CD4-positive, alpha-beta T cell treated with Interleukin-2 at 100 ng/mL for 4 hours (primary cell): Measurements from ENCODE around the gene GPR155.
"Not testable (repeated sequence)": the region's sequence is repeated elsewhere in the genome, so short reads cannot be mapped to it uniquely, and the experiment has no call there.

Experiments
- DNase-seq: peaks from one replicate; pipeline ENCODE4 v3.0.0-alpha.2; 2020; ENCODE audit warnings: low spot score

GPR155 gene

DNA sequence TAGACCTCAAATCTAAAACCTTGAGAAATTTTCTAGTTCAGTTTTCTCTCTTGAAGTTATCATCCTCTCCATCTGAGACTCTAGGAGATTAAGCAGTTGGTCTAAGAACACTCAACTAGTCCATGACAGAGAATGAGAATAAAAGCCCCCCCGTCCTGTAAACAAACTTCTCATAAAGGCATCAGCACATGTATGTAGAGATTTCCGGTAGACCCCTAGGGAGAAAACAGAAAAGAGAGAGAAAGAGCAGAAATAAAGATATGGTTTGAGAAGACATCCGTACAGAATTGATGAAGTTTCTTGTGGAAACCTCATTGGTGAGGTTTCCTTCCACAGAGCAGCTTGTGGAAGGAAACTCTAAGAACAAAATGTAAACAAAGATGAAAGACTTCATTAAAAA lies 3.2 kb upstream of the GPR155 start:
- DNase-seq = peak; percentile 16

DNA sequence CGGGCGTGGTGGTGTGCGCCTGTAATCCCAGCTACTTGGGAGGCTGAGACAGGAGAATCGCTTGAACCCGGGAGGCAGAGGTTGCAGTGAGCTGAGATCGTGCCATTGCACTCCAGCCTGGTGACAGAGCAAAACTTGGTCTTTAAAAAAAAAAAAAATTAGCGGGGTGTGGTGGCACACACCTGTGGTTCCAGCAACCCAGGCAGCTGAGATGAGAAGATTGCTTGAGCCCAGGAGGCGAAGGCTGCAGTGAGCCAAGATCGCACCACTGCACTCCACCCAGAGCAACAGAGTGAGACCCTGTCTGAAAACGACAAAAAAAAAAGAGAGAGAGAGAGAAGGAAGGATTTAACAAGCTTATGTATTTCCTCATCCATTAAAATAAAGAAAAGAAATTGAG lies 2.7 kb upstream of the GPR155 start:
- peak; percentile 52 for DNase-seq

DNA sequence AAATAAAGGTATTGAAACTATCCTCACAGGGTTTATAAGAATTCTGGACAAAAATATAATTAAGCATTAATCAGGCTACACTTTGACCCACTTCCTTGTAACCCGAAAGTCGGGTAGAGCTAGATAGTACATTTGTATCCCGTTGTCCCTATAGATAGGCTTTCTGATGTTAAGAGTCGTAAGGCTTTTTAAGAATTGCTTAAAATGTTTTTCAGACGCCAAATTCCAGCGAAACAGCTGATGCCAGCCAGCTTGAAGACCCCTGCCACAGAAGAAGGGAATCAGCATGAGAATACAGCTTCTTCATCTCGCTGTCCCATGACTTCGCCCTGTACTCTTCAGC lies 962 bp upstream of the GPR155 start:
- DNase-seq = no peak

DNA sequence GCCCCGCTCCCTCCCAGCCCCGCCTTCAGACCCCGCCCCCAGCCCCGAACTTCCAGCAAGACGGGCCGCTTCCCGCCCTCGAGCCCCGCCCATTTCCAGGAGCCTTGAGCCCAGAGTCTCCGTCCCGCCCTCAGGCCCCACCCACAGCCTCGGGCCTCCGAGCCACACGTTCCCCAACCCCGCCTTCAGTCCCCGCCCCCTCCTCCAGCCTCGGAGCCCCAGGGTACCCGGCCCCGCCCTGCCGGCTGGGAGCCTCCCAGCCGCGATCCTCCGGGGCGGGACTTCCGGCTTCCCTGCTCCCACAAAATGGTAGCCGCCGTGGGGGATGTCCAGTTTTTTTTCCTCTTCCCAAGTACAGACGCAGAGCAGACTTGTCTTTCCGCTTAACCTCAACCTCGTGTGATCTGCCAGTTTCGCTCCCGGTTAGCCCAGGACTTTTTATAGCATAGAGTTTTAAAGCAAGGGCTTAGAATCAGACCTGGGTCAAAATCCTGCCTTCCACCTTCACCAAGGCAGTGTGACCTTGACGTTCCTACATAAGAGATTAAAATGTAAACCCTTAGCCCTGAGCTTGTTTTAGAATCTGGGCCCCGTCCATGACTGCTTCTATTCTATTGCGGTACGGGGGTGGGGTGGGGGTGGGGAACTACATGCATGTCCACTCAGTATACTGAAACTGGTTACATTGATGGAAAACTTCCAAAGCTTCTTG lies 435 bp upstream of the GPR155 start:
- DNase-seq = peak; percentile 98

DNA sequence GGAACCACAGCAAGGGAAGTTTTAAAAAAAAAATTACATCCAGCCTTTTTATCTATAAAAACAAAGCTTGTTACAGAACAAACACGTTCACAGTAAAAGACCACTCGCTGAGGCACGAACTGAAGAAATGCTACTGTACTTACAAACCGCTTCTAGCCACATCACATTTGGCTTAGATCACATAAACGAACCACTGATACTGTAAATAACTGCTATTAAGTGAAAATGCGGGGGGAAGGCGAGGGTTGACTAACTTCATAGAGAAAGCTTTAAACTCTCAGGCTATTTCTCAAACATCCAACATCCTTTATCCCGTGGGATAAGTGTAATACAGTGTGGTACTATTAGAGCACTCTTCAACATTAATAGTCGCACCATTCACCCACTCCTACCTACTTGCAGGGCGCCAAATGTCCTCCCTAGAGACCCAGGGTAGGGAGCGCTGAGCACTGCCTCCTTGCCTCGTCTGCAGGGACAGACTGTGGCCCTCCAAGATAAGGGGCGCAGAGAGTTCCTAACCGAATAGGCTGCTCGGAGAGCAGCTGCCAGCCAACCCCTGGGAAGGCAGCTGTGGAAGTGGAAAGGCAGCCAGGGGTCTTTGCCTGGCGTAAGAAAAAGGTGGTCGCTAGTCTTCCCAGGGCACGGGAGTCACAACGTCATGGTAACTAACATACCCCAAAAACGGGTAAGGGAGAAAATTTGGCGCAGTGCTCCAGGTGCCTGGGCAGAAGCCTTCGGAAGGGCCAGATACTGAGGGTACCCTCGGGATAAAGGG lies 854 bp downstream of the GPR155 start:
- peak; percentile 15 for DNase-seq

DNA sequence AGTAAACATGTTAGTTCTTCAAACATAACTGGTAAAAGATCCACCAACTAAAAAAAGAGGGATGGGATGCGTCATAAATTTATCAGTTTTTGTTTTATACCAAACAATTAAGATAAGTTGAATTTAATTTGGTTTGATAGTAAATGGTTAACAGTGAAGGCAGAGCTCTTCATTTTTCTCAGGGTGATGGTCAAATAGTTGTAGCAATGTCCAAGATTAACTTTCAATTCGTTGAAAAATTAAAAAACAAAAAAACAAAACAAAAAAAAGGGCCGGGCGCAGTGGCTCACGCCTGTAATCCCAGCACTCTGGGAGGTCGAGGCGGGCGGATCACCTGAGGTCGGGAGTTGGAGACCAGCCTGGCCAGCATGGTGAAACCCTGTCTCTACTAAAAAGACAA lies 1.8 kb downstream of the GPR155 start:
- DNase-seq = not testable (repeated sequence)

DNA sequence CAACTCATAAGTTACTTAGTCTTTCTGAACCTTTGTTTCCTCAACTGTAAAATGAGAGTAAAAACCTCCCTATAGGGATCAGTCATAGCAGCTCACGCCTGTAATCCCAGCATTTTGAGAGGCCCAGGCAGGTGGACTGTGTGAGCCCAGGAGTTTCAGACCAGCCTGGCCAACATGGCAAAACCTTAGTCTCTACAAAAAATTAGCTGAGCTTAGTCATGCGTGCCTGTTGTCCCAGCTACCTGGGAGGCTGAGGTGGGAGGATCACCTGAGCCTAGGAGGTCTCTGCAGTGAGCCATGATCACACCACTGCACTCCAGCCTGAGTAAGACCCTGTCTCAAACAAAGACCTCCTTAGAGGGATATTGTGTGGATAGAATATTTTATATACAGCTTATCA lies 2.3 kb downstream of the GPR155 start:
- DNase-seq = no peak

DNA sequence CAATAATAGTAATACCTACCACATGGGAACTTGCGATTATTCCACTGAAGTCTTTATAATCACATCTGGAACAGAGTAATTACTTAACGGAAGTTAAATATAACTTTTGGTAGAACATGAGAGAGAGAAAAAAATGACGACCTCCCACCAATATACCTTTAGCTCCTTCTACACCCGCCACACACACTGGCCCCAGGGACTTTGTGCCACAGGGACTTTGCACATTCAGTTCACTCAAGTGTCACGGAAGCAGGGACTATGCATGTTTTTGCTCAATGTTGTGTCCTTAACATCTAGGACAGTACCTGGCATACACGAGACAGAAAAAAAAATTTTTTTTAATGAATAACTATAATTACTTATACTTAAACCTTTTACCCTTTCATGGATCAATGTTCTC lies 4.0 kb downstream of the GPR155 start:
- DNase-seq = no peak

DNA sequence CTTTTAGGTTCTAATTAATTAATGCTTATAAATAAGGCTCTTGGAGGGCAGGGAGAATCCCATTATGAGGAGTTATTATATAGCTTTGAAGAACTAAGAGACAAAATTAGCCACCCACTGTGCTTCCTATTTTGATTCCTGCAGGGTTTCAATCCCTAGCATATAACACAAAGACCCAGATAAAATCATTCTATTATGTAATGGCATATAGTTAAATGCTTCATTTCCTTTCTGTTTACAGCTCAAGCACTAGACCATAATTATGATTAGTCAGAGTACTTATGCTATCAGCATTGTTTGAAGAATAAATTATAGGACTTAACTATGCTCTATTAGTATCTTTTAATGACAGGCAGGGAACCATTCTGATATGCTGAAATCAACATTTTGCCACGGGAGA lies 9.1 kb downstream of the GPR155 start:
- DNase-seq = no peak

DNA sequence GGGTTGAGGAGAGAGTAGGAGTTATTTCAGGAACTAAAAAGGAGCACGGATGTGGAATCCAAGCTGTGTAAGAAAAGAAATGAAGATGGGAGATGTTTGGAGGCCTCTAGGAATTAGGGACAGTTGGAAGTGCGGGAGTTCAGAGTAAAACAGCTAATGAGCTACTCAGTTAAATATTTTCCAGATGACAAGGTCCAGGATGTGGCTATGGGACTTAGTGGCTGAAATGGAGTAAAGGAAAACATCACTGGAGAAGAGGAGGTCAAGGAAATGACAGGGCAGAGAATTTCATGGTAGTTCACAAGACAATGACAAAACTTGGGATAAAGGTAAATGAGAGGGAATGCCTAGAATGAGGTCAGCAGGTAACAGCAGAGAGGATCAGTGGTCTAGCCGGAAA lies 13.0 kb downstream of the GPR155 start:
- no peak for DNase-seq

DNA sequence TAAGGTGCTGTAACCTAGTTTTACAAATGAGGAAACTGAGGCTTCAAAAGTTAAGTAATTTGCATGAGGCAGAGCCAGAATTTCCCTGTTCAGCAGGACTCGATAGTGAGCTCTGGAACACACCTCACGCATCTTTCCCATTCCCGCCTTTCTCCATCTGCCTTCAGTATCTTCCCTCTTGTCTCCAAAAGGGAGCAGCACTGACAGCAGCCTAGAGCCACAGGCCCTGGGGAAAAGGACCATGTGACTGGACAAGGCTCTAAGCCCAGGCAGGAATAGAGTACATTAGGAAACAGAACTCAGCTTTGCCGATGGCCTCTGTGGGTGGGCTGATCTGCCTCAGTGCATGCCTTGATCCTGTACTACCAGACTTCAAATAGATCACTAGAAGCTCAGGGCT lies 21.5 kb downstream of the GPR155 start:
- no peak for DNase-seq

DNA sequence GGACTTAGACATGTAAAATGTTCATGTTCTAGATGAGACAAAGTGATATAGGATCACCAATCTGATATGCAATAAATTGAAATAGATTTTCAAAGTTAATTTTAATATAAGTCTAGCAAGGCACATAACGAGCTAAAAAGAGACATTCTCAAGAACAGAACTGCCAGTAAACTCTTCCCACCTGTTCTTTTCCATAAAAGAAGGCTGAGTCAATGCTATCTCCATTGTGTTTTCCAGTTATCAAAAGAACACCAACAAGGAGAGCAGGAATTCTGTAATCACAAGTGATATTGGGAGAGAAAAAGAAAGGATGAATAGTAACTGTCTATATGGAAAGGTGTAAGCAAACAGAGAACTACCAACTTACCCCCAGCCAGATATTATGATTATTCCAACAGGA lies 25.6 kb downstream of the GPR155 start:
- no peak for DNase-seq

DNA sequence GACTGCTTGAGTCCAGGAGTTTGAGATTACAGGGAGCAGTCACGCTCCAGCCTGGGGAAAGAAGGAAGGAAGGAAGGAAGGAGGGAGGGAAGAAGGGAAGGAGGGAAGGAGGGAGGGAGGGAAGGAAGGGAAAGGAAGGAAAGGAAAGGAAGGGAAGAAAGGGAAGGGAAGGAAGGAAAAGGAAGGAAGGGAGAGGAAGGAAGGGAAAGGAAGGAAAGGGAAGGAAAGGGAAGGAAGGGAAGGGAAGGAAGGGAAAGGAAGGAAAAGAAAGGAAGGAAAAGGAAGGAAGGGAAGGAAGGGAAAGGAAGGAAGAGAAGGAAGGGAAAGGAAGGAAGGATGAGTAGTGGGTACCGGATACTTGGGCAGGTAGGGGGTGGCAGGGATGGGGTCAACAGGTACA lies 32.3 kb downstream of the GPR155 start:
- no peak for DNase-seq

DNA sequence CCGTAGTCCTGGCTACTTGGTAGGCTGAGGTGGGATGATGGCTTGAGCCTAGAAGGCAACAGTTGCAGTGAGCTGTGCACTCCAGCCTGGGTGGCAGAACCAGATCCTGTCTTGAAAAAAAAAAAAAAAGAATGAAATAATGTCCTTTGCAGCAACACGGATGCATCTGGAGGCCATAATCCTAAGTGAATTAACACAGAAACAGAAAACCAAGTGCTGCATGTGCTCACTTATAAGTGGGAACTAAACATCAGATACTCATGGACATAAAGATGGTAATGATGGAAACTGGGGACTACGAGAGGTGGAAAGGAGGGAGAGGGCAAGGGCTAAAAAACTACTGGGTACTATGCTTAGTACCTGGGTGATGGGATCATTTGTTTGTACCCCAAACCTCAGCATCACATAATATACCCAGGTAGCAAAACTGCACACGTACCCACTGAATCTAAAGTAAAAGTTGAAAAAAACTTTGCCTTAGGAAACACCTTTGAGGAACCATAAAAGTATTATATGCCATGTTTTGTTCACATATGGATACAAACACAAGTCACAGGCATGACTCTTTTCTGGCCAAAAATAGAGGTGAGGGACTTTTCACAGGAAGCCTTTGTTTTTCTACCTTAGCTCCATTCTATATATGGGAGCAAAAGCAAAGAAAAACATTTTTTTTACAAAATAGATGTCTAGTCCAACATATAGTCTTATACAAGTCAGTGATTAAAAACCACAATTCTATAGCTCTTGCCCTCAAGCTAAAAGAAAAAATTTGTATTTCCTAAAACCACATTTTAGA lies 36.6 kb downstream of the GPR155 start:
- DNase-seq = no peak

DNA sequence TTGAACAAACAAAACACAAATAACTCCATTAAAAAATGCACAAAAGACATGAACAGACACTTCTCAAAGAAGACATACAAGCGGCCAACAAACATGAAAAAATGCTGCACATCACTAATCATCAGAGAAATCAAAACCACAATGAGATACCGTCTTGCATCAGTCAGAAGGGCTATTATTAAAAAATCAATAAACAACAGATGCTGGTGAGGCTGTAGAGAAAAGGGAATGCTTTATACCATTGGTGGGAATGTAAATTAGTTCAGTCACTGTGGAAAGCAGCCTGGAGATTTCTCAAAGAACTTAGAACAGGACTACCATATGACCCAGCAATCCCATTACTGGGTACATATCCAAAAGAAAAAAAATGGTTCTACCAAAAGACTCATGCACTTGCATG lies 37.8 kb downstream of the GPR155 start:
- no peak for DNase-seq

DNA sequence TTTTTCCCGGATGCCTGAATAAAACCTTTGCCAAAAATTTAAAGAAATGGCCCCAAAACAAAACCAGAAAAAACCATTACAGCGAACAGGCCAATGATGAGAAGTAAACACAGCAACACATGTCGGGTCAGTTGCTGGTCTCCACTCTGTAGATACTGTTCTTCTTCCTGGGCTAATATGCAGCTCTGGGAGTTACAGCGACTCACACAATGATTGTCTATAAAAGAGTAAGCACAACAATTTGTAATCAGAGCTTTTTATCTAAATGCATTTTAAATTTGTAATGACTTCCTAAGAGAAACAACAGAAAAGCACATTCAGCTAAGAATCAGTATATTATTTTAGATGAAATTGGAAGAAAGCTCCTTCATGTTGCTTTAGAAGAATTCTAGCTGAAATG lies 40.3 kb downstream of the GPR155 start:
- DNase-seq = no peak

DNA sequence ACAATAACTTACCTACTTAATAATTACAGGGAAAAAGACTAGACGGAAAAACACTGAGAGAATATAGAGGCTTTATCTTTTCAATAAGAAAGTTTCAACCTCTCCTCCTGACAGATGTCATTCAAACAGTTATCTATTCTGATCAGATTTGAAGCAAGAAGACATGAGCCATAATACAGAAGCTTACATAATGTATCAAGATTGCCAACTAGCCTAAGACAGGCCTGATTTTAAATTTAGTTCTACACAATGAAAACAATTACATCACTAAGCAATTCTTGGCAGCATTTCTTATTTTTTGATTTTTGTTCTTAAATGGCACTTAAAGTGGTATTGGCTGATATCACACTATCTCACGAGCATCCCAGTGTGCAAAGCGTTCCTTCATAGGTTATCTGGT lies 41.6 kb downstream of the GPR155 start:
- DNase-seq = no peak

DNA sequence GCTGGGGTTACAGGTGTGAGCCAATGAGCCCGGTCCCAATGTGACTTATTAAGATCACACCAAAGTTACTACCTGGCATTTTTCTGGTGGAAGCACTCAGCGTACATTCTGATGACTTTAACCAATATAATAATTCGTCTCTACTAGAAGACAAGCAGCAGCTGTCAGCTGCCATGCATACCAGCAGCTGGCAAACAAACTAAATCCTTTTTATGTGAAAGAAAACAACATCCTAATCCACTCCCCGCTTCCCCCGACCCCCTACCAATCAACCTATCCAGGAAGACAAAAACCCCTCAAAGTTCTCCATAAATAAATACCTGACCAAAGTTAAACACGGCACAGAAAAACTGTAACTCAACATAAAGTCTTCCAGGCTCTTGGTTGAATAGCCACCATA lies 42.1 kb downstream of the GPR155 start:
- DNase-seq = no peak

DNA sequence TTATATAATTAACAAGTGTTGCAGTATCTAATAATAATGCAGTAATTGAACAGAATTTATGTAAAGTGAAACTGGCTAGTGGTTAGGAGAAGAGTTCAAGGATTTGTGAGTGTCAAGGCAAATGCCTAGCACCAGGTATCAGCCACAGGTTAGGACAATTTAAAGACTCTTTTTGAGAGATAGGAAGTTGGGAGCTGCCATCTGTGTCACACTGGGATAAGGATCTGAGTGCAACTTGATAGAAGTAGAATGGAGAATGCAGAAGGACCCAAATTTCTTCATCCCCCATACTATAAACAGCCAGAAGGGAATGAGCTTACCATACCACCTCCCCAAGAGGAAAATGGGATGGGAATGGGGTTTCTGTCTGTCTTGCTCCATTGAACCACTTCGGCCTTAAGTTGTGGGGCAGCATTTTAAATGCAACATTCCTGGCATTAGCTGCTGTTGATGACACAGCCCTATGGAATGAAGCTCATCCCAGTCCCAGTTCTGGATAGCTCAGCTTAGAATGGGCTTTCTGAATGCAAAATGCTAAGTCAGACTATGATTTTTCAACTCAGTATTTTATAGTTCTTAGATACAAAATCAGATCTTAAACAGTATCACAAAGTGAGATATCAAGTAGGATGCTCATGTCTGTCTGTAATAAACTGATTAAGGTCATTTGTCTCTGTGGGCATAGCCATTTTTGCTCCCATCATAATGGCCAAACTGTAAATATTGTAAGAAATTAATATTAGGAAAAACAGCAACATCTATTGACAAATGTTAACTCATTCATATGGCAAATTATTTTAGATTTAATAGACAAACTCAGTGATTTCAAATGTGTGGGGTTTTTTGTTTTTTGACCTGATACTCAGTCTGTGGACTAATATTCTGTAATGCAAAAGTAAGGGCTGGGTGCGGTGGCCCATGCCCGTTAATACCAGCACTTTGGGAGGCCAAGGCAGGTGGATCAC lies 44.0 kb downstream of the GPR155 start:
- DNase-seq = no peak

DNA sequence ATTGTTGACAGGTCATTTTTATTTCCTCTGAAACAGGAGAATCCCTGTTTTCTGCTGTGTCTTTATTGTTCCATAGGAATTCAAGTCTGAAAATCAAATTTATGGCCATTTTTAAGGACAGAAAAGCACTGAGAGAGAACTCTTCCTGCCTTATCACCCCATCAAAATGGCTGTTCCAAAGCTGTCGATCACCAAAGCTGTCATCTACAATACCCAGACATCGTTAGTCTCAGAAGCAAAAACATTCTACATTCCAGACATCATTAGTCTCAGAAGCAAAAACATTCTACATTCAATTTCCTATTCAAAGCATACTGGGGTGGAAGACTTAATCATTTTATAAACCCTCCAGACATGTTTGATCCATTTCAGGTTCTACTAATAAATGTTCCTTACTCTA lies 46.9 kb downstream of the GPR155 start:
- DNase-seq = no peak

DNA sequence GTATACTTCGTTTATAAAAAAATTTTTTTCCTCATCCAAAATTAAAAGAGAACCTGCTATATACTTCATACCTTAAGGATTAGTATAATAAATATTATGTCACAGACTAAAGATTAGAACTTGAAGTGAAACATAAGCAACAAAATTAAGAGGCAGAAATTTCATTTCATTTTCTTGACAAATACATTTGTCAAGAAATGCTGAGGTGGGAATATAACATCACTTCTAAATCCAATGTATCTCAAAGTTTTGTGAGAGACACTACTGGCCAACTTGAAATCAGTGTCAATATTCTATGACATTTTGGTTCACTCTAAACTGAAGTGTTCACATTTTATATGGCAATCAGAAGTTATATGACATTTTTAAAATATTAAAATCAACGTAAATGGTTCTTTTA lies 47.5 kb downstream of the GPR155 start:
- DNase-seq = no peak
